Measurements from ENCODE around the gene MAPKAP1.

GRCh38 chr9:125755340-125755739 is 48.3 kb upstream of the MAPKAP1 start:
- TF ChIP-seq CTCF (IDR thresholded peaks at IDR 0.05; ENCODE audit: poor library complexity, severe bottlenecking) (no peak), EZH2 (IDR thresholded peaks at IDR 0.05; ENCODE audit: borderline replicate concordance, insufficient read depth, low read length, poor library complexity, severe bottlenecking) (no peak), TAF1 (IDR thresholded peaks at IDR 0.05; ENCODE audit: low read depth) (no peak), POLR2AphosphoS5 (IDR thresholded peaks at IDR 0.05) (peak; percentile 16)
